Activated T-helper 9 cell treated with anti-CD3 and anti-CD28 coated beads, Interleukin-2, amount 50 U/mL, for 16 hours (primary cell): ENCODE data around the gene TMIGD2.
A peak's percentile ranks its signal among the peaks of the same experiment; 100 is the strongest.

Source experiments
- DNase-seq: peaks from one replicate; pipeline ENCODE4 v3.0.0-alpha.2; 2020; ENCODE audit warnings: low read depth

TMIGD2 gene

DNA sequence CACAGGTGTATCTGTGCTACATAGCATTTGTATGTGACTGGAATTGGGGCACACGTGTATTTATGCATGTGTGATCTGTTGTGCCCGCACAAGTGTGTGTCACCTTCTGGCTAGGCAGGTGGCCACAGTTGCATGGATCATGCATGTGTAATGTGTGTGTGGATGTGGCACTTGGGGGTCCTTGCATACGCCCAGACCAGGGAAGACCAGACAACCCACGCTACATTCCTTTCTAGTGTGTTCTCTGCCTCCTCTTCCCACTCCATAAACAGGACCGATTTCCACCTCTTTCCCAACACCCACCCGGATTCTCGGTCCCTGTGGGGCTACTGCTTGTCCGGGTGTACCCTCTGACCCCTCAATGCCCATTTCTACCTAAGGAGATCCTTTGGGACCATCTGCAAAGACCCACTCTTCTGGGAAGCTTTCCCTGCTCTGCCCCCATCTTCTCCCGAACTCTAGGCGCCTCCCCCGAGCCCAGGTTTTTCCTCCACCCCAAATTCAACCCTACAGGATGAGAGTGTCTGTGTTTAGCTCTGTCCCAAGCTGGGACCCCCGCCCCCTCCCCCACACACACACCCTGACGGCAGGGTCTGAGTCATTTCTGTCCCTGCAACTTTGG, 24.1 kb upstream of the TMIGD2 start:
- no peak for DNase-seq

DNA sequence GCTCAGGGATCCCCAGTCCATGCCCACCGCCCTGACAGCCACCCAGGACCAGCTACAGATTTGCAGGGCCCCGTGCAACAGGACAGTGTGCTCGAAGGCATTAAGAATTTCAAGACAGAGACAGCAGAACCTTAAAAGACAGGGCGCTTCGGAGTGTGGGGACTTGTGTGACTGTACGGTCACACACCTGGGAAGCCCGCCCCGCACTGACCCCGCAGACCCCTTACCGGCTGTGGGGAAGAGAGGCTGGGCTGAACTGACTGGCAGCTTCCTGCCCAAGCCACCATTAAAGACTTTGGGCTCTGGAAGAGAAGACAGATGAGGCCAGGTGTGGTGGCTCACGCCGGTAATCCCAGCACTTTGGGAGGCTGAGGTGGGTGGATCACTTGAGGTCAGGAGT, 22.0 kb upstream of the TMIGD2 start:
- DNase-seq = no peak

- no peak for DNase-seq
Observed at GRCh38 chr19:4323692-4324091, 21.5 kb upstream of the TMIGD2 start.

GRCh38 chr19:4322942-4323665, 20.9 kb upstream of the TMIGD2 start:
- DNase-seq = no peak

GRCh38 chr19:4320419-4320818, 18.2 kb upstream of the TMIGD2 start:
- no peak for DNase-seq

DNA sequence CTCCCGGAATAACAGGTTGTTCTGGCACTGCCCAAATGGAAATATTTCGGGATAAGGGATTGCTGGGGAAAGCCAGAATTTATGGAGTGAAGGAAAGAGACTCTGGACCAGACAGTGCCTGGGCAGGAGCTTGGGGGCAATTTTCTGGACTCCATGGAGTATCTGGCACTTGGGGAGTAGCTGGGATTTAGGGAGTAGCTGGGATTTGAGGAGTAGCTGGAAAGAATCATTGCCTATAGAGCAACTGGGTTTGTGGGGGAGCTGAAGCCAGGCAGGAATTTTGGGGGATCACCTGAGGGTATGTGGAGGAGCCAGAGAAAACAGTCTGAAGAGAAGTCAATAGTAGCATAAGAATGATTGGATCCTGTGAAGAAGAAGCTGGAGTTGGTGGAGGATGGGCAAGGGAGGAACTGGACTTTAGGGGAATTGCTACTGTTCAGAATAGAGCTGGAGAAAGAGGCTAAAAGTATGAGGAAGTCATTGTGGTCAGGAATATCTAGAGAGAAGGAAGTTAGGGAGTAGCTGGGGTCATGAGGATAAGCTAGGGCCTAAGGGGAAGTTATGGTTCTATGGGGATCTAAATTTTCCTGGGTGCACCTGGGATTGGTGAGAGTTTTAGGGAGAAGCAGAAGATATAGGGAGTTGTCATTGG, 17.0 kb upstream of the TMIGD2 start:
- DNase-seq = no peak

GRCh38 chr19:4318460-4318859, 16.3 kb upstream of the TMIGD2 start:
- no peak for DNase-seq

- no peak for DNase-seq
Observed at GRCh38 chr19:4316956-4317355, 14.8 kb upstream of the TMIGD2 start.

DNA sequence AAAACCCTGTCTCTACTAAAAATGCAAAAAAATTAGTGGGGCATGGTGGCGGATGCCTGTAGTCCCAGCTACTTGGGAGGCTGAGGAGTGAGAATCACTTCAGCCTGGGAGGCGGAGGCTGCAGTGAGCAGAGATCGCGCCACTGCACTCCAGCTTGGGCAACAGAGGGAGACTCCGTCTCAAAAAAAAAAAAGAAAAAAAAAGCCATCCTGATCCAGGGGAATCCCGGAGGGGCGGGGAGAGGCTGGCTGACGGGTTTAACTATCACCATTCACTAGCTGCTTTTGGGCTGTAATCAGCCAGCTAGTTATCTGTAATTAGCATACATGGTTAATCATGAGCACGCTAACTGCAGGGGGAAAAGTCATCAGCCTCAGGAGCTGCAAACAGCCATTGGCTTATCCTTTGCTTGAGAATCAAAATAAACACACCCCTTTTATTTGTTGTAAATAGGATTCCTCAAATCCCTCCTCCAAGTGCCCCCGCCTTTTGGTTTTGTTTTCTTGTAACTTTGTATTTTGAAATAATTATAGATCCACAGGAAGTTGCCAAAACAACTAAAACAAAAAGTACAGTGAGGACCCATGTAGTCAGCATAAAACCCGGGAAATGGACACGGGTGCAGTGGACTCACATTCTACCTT, 11.8 kb upstream of the TMIGD2 start:
- no peak for DNase-seq

- DNase-seq = no peak
Observed at GRCh38 chr19:4310247-4311121, 8.3 kb upstream of the TMIGD2 start.

- DNase-seq = no peak
Observed at GRCh38 chr19:4305659-4306058, 3.5 kb upstream of the TMIGD2 start.

- no peak for DNase-seq
Observed at GRCh38 chr19:4305257-4305612, 3.0 kb upstream of the TMIGD2 start.

DNA sequence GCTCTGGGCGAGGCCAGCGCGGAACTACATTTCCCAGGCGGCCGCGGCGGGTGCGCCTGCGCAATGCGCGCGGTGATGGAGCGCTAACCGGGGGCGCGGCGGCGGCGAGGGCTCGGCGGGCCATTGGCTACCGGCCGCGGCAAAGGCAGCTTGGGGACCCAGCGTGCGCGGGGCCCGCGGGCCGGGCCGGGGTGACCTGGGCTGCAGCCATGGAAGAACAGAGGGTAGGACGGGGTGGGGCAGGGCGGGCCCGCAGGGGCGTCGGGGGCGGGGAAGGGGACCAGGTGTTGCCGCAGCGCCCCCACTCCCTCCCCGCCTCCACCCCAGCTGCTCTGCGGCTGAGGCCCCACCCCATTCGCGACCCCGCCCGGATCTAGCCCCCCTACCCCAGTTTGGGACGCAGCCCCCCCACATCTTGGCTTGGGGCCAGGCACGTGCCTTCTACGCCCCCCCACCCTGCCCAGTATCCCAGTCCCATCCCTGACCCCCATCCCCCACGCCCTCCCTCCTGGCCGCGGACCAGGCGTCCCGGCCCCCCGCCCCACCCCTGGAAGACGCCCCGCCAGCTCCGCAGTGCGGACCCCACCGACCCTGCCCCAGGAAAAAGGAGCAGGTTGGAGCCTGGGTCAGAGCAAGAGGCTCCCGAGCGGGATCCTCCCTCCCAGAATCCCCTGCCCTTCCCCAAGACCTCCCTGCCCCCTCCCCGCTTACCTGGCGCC, 2.5 kb upstream of the TMIGD2 start, which contains the start of gene FSD1:
FSD1 (plus strand) TSS at position 61 of the 719 bp plus-strand sequence; CDS start at position 210, 149 bp downstream.
- DNase-seq = peak; percentile 38

- no peak for DNase-seq
Observed at GRCh38 chr19:4303819-4304537, 1.8 kb upstream of the TMIGD2 start.

- no peak for DNase-seq
Observed at GRCh38 chr19:4301590-4302242, 473 bp downstream of the TMIGD2 start.

DNA sequence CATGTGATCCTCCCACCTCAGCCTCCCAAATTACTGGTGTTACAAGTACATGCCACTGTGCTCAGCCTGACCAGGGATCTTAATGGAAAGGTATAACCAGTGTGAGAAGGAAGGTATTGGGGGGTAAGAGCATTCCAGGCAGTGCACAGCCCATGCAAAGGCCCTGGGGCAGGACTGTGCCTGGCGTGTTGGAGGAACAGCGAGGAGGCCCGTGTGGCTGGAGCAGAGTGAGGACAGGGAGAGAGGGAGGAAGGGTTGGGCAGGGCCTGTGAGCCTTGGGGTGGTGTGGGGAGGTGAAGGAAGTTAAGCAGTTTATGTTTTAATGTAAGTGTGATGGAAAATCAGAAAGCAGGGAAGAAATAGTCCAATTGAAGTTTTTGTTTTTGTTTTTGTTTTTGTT, 1.6 kb downstream of the TMIGD2 start:
- no peak for DNase-seq

DNA sequence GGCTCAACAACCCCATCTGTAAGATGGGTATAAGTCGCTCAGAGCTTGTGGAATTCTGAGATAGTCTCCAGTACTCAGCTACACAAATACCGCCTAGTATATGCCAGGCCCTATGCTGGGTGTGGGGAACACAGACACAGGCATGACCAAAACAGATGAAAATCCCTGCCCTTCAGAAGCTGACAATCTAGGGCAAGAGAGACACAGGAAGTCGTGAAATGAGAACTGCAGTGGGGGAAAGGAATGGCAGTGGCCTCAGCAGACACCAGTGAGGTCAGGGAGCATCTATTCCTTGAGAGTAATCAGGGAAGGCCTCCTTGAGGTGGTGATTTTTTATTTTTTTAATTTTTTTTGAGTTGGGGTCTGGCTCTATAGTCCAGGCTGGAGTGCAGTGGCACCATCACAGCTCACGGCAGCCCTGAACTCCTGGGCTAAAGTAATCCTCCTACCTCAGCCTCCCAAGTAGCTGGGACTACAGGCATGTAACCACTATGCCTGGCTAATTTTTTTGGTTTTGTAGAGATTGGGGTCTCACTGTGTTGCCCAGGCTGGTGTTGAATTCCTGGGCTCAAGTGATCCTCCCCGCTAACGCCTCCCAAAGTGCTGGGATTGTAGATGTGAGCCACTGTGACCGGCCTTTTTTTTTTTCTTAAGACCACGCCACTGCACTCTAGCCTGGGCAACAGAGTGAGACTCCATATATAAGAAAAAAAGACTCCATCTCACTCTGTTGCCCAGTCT, 3.2 kb downstream of the TMIGD2 start:
- DNase-seq = no peak

- DNase-seq = no peak
Observed at GRCh38 chr19:4297901-4298809, 4.0 kb downstream of the TMIGD2 start.
